Left lung (tissue), 10 donors: Measurements from ENCODE around the gene NOS1. TPM values are rescaled to one million over a fixed set of nuclear protein-coding genes. Genes with fewer than 3 reads are reported as not detected.
A peak's percentile ranks its signal among the peaks of the same experiment; 100 is the strongest.

Experiments
- ATAC-seq: fragments of 200-7000 bp; cut with Tn5 transposase; one replicate; pipeline ENCODE4 v1.9.1; 2020; ENCODE audit warnings: moderate library complexity
- DNase-seq, 4 donors: peaks; one replicate each; pipeline ENCODE4 v3.0.0-alpha.2; 2013 to 2020
- H3K27ac ChIP-seq, 2 donors: fragments of 200-600 bp; sonication (generic) in 1 of 2; one replicate each; pipeline versions ENCODE4 v1.5.0 to v1.8.0; 2020 to 2021
- H3K27me3 ChIP-seq, 2 donors: fragments of 200-600 bp; sonication (generic) in 1 of 2; one replicate each; pipeline versions ENCODE4 v1.5.0 to v1.8.0; 2020 to 2021
- H3K36me3 ChIP-seq, 2 donors: fragments of 200-600 bp; sonication (generic) in 1 of 2; one replicate each; pipeline versions ENCODE4 v1.5.0 to v1.8.0; 2020 to 2021
- H3K4me1 ChIP-seq, 2 donors: fragments of 200-600 bp; one replicate each; pipeline ENCODE4 v1.8.0; 2021
- H3K4me3 ChIP-seq, 2 donors: fragments of 200-600 bp; sonication (generic) in 1 of 2; one replicate each; pipeline versions ENCODE4 v1.5.0 to v1.8.0; 2020 to 2021; ENCODE audit warnings: mild to moderate bottlenecking in 1 of 2
- H3K9me3 ChIP-seq, 2 donors: fragments of 200-600 bp; sonication (generic) in 1 of 2; one replicate each; pipeline versions ENCODE4 v1.5.0 to v1.8.0; 2020 to 2021
- intact Hi-C, 2 donors: fragments of 100-400 bp; cut with DNase I; formaldehyde crosslinking; loops; one replicate each; pipeline versions ENCODE4 v1.11.2 to v1.14.2; 2022
- polyA plus RNA-seq, 6 donors: library from polyadenylated mRNA; unstranded; fragments of 120-200 nt; gene quantifications; one replicate each; pipeline ENCODE4 v1.2.1, GENCODE V29; 2013; ENCODE audit not compliant: insufficient read length in 6 of 6
- total RNA-seq, 2 donors: library from RNA; stranded (reverse); fragmentation: NEBNext Ultra II Directional; extraction: Animal tissue kit (Norgen Biotek cat#: 25700); gene quantifications; one replicate each; pipeline ENCODE4 v1.2.1, GENCODE V29; 2021
- TF ChIP-seq, protein P1 (sequence below), 2 donors: fragments of 200-600 bp; sonication (generic) in 1 of 2; IDR thresholded peaks; one replicate each; pipeline versions ENCODE4 v1.5.0 to v1.8.0; 2021; ENCODE audit warnings: antibody characterized with exemption in 2 of 2
- donor health status: DM: no; HTN: yes; CAD: no.
- donor health status: DM: no; HTN: no; CAD: no.

Gene NOS1
- total and polyA plus RNA-seq, 8 donors = 0.11 to 2.4 (median 0.35) TPM

DNA sequence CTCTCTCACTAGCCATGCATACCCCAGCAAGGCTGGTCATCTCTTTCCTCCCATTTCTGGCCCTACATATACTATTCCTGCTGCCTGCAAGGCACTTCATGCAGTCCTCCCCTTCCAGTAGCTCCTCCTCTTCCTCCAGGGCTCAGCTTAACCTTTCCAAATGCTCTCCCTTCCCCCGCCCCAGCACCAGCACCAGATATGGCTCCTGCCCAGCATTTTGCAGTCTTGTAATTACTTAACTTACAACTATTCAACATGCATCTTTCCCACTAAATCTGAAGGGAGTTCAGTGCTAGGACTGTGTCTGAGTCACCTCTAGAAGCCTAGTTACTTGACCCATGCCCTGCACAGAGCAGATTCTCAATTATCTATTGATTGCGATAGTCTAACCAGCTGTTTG is 169.4 kb downstream of the NOS1 start:
- Histone ChIP-seq H3K27me3 (peaks cover 0 to 10% of the 10 kb centered on the region in 2 donors), H3K9me3 (no peaks in the 10 kb centered on the region), H3K4me3 (no peak overlapping the region), H3K4me1 (peaks cover 5 to 16% of the 10 kb centered on the region in 2 donors), H3K27ac (no peak overlapping the region), H3K36me3 (no peaks in the 10 kb centered on the region)
- DNase-seq (no peak), ATAC-seq (no peak)
- TF ChIP-seq, protein P1, sequence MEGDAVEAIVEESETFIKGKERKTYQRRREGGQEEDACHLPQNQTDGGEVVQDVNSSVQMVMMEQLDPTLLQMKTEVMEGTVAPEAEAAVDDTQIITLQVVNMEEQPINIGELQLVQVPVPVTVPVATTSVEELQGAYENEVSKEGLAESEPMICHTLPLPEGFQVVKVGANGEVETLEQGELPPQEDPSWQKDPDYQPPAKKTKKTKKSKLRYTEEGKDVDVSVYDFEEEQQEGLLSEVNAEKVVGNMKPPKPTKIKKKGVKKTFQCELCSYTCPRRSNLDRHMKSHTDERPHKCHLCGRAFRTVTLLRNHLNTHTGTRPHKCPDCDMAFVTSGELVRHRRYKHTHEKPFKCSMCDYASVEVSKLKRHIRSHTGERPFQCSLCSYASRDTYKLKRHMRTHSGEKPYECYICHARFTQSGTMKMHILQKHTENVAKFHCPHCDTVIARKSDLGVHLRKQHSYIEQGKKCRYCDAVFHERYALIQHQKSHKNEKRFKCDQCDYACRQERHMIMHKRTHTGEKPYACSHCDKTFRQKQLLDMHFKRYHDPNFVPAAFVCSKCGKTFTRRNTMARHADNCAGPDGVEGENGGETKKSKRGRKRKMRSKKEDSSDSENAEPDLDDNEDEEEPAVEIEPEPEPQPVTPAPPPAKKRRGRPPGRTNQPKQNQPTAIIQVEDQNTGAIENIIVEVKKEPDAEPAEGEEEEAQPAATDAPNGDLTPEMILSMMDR (IDR thresholded peaks at IDR 0.05) = no peak
- intact Hi-C loops = no loop called here

DNA sequence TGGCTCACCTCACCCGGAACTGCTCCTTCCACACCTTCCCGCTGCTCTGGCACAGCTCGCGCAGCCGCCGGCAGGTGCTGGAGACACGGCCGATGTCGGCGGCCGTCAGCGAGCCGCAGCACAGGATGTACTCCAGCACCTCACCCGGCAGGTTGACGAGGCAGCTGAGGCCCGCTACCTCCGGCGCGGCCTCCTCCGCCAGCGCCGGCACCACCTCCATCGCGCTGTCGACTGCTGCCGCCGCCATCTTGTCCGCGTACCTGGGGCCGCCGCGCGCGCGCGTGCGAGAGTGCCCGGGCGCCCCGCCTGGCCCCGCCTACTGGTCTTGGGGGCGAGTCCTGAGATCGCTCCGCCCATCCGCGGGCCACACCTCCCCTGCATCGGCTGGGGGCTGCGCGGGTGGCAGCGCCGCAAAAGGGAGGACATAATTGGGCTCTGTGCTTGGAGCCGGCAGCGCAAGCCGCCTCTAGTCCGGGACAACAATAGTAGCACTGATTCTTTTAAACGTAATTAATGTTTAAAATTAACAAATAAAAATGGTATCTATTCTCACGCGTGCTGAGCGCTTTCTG is 171.1 kb downstream of the NOS1 start, which contains the start of gene FBXO21:
Gene FBXO21, minus strand, starts transcription at position 261 of the 572 bp plus-strand sequence. Its CDS starts 14 bp downstream, at position 247.
- H3K9me3 ChIP-seq = no peaks in the 10 kb centered on the region
- H3K4me1 ChIP-seq = peaks cover 5 to 16% of the 10 kb centered on the region in 2 donors
- DNase-seq (peak; percentile 84 to 96 (median 92)), ATAC-seq (peak; percentile 98)
- intact Hi-C loops = no loop called here
- peaks cover 0 to 12% of the 10 kb centered on the region in 2 donors for H3K36me3 ChIP-seq
- TF ChIP-seq, protein P1 (IDR thresholded peaks at IDR 0.05) = no peak
- H3K27ac ChIP-seq = peak within 1 kb of the TSS; percentile 62 to 70
- peaks cover 0 to 10% of the 10 kb centered on the region in 2 donors for H3K27me3 ChIP-seq
- H3K4me3 ChIP-seq = peak within 1 kb of the TSS; percentile 46 to 77

DNA sequence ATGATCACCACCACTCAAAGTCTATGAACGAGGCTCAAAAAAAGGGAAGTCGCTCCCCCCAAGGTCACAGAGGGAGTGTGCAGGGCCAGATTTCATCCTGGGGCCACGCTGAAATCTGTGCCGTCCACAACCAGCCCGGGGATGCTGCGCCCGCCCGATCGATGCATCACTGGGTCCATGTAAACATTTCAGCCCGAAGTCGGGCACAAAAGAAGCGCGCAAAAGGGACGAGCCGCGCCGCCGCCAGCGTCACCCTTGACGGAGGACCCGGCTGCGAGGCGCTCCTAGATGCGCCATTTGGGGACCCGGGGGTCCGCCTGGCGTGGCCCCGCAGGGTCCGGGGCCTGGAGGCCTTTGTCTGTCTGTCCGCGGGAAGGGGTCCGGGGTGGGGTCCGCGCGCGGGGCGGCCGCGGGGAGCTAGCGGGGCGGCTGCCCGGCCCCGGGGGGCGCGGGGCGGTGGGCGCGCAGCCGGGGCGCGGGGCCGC is 171.7 kb downstream of the NOS1 start:
- peaks cover 5 to 16% of the 10 kb centered on the region in 2 donors for H3K4me1 ChIP-seq
- peak overlapping the region; percentile 62 to 70 for H3K27ac ChIP-seq
- H3K36me3 ChIP-seq = peaks cover 0 to 17% of the 10 kb centered on the region in 2 donors
- intact Hi-C loops = no loop called here
- peaks cover 0 to 10% of the 10 kb centered on the region in 2 donors for H3K27me3 ChIP-seq
- H3K9me3 ChIP-seq = no peaks in the 10 kb centered on the region
- H3K4me3 ChIP-seq = peak overlapping the region; percentile 46 to 77
- DNase-seq = peak; percentile 35 to 82 (median 46)
- peak; percentile 6 for ATAC-seq
- TF ChIP-seq, protein P1 (IDR thresholded peaks at IDR 0.05) = no peak

DNA sequence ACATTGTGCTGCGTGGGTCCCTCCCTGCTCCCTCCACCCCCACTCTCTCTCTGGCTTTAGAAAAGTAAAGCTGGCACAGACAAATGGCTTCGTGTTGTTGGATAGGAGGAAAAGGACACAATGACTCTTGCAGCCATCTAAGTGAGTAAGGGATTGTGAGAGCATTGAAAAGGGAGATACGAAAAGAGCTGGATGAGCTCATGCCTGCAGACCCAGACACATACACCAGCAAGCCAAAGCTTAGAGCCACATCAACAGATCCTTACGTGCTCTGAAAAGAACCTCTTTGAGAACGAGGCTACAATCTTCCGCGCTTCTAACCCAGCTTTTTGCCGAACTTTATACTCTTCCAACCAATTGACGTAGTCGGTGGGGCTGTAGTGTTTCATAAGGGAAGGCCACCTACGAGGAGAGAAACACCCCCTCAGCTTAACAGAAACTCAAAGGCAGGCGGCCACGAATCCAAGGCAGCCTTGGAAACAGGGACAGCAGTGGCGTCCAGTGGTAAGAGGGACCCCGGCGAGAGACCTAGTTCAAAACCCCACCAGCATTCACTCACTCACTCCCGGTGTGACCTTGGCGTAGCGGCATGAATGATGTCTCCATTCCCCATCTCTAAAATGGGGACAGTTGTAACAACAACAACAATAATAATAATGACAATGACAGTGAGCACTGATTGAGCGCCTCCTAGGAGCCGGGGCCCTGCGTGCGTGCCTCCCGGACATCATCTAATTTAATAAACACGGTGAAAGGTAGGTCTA is 172.3 kb downstream of the NOS1 start:
- intact Hi-C loops = no loop called here
- H3K27me3 ChIP-seq = peaks cover 0 to 10% of the 10 kb centered on the region in 2 donors
- peak overlapping the region; percentile 62 to 70 for H3K27ac ChIP-seq
- no peaks in the 10 kb centered on the region for H3K9me3 ChIP-seq
- DNase-seq = peak in 2 of 4 donors; percentile 36 to 45
- H3K4me3 ChIP-seq = peak overlapping the region; percentile 46 to 77
- ATAC-seq = peak; percentile 19
- TF ChIP-seq, protein P1 (IDR thresholded peaks at IDR 0.05) = no peak
- peaks cover 5 to 16% of the 10 kb centered on the region in 2 donors for H3K4me1 ChIP-seq
- peaks cover 0 to 23% of the 10 kb centered on the region in 2 donors for H3K36me3 ChIP-seq

DNA sequence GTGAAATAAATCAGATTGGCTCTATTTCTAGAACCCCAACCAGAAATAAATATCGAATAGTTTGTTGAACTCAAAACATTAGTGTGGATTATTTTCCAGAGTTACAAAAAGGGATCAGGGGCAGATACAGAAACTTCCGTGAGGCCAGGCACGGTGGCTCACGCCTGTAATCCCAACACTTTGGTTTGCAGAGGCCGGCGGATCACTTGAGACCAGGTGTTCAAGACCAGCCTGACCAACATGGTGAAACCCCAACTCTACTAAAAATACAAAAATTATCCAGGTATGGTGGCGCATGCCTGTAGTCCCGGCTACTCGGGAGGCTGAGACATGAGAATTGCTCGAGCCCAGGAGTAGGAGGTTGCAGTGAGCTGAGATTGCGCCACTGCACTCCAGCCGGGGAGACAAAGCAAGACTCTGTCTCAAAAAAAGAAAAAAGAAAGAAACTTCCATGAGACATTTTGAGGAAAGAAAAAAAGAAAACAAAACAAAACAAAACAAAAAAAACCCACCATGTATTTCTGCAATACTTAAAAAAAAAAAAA is 173.2 kb downstream of the NOS1 start:
- H3K4me1 ChIP-seq = peaks cover 5 to 16% of the 10 kb centered on the region in 2 donors
- H3K36me3 ChIP-seq = peaks cover 0 to 33% of the 10 kb centered on the region in 2 donors
- intact Hi-C loops = no loop called here
- H3K27ac ChIP-seq = no peak overlapping the region
- ATAC-seq (no peak), DNase-seq (no peak)
- no peaks in the 10 kb centered on the region for H3K9me3 ChIP-seq
- TF ChIP-seq, protein P1 (IDR thresholded peaks at IDR 0.05) = no peak
- peaks cover 0 to 10% of the 10 kb centered on the region in 2 donors for H3K27me3 ChIP-seq
- H3K4me3 ChIP-seq = no peak overlapping the region
